WI38 (cell line): ENCODE measurements around the gene INPP5A.

Experiments used
- H3K4me3 ChIP-seq: 2 replicates; pipeline ENCODE4 v1.5.1; 2011; ENCODE audit warnings: low read depth, mild to moderate bottlenecking, control low read depth, low read length
- TF ChIP-seq, protein P1 (sequence below): IDR thresholded peaks from 2 replicates; pipeline ENCODE4 v1.5.1; 2012; ENCODE audit warnings: low read depth, mild to moderate bottlenecking, control low read depth, low read length

Gene INPP5A

GRCh38 chr10:132697578-132698200 is 160.1 kb downstream of the INPP5A start:
- TF ChIP-seq, protein P1, sequence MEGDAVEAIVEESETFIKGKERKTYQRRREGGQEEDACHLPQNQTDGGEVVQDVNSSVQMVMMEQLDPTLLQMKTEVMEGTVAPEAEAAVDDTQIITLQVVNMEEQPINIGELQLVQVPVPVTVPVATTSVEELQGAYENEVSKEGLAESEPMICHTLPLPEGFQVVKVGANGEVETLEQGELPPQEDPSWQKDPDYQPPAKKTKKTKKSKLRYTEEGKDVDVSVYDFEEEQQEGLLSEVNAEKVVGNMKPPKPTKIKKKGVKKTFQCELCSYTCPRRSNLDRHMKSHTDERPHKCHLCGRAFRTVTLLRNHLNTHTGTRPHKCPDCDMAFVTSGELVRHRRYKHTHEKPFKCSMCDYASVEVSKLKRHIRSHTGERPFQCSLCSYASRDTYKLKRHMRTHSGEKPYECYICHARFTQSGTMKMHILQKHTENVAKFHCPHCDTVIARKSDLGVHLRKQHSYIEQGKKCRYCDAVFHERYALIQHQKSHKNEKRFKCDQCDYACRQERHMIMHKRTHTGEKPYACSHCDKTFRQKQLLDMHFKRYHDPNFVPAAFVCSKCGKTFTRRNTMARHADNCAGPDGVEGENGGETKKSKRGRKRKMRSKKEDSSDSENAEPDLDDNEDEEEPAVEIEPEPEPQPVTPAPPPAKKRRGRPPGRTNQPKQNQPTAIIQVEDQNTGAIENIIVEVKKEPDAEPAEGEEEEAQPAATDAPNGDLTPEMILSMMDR, result no peak
- H3K4me3 ChIP-seq, result no peak overlapping the region

- TF ChIP-seq, protein P1, result no peak
- no peak overlapping the region for H3K4me3 ChIP-seq
Observed at GRCh38 chr10:132698211-132698751, 160.7 kb downstream of the INPP5A start.

DNA sequence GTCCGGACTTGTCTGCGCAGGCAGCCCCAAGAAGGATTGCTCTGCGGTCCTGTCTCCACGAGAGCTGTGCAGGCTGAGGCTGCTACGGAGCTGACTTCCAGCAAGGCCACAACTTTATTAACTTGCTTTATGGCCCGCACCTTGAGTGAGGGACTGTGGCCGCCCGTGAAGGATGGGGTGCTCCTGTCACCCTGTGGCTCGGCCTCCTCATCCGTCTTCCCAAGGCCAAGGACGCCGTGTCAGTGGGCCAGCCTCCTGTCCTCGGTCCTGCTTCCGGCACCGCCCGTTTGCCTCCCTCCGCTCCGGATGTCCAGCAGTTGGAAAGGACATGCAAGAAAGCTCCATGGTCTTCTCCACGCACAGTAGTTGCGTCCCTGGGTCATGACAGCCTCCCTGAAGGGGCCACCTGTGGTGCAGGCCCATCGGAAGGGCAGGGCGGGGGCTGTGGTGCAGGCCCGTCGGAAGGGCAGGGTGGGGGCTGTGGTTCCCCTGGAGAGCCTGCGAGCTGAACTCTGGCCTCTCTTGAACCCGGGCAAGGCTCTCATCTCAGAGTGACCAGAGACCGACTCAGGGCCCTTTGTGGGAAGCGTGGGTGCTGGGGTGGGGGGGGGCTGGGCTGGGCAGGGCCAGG is 161.3 kb downstream of the INPP5A start:
- TF ChIP-seq, protein P1, result no peak
- no peak overlapping the region for H3K4me3 ChIP-seq

GRCh38 chr10:132699411-132700155 is 162.0 kb downstream of the INPP5A start:
- no peak overlapping the region for H3K4me3 ChIP-seq
- TF ChIP-seq, protein P1, result no peak

DNA sequence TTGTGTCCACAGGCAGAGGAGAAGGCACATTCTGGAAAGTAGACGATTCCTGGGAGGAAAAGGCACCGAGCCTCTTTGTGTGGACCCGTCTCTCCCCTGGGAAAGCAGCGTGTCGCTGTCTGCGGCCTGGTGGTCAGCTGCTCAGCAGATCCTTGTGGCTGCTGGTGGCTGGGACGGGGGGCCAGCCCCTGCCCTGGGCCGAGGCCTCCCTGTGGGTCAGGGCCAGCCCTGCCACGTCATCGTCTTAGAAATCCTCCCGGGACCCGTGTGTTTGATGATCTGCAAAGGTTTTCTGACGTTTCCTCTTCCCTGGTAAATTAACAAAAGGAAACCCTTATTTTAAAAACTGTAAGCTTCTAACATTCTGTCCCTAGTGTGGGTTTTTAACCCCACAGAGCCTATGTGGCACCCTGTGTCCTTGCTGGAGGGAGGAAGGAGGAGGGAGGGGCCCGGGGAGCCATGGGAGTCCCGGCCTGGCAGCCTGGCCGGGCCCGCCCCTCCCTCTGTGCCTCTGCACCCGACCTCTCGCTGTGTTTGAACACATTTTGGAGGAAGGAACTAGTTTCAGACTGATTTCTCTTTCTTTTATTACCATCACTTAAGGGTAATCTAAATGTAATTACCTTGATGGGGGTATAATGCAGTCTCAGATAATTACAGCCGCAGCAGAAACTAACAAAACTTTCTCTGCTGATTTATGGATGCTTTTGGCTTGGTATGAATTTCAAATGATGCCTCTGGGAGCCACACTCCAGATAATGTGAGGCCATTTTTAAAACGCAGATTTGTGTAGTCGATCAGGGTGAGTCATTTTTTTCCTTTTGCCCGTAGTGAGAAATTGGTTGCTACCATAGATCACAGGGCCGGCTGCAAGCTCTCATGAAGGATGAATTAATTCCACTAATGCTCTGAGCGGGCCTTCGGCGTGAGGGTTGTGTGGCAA is 162.8 kb downstream of the INPP5A start:
- TF ChIP-seq, protein P1, result no peak

GRCh38 chr10:132701099-132701845 is 163.7 kb downstream of the INPP5A start:
- no peak overlapping the region for H3K4me3 ChIP-seq
- TF ChIP-seq, protein P1, result no peak

More for the DNA sequence above, 162.8 kb downstream of the INPP5A start:
- no peak overlapping the region for H3K4me3 ChIP-seq
